ENCODE measurements around the gene ZCCHC24.
A peak's percentile ranks its signal among the peaks of the same experiment; 100 is the strongest.

The ZCCHC24 gene

DNA sequence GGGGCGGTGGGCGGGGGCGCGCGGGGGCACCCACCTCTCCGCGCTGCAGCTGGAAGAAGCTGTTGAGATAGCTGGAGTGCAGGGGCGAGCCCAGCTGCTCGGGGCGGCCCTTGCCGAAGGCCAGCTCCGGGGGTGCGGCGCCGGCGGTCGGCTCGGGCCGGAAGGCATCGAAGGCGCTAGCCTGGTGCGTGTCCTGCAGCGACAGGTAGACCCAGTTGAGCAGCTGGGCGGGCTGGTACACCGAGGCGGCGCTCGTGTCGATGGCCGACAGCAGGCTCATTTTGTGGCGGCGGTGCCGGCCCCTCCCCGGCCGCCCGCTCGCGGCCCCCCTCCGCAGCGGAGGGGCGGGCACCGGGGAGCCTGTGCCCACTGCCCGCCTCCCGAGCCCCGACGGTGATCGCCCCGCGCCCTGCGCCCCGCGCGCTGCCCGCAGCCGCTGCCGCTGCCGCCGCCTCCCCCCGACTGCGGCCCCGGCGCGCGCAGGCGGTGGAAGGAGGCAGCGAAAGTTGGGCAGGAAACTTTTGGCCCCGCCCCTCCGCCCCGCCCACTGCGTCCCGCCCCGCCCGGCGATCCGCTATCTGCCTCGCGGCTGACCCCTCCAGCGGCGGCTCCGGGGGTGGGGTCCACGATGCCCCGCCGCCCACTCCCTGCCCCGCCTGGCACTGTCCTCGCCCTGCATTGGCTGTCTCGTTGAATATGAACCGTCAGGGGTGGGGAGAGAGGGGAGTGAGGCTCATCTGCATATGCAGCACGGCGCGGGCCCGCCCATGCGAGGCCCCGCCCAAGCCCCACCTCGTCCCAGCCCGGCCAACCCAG, at the start of gene ZCCHC24:
Gene ZCCHC24 (minus strand): TSS at position 464 of the 816 bp plus-strand sequence. CDS start 184 bp downstream, at position 280.
- DNase-seq (ENCODE audit: low read depth) = peak; percentile 86

DNA sequence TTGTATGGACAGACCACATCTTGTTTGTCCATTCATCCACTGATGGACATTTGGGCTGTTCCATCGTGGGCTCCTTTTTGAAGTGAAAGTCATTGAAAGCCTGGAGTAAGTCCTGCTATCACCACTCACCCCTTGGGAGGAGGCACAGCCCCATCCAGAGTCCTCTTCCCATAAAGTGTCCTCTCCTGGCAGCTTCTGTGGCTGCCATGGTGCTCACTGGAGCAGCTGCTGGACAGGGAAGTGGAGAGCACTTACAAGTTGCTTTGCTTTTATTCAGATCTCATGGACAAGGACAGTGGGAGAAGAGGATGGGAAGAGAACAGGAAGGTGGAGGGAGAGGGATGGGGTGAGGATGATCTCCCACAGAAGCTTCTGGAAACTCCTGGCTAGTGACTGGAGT, 48.4 kb upstream of the ZCCHC24 start:
- DNase-seq (ENCODE audit: low read depth) = no peak

DNA sequence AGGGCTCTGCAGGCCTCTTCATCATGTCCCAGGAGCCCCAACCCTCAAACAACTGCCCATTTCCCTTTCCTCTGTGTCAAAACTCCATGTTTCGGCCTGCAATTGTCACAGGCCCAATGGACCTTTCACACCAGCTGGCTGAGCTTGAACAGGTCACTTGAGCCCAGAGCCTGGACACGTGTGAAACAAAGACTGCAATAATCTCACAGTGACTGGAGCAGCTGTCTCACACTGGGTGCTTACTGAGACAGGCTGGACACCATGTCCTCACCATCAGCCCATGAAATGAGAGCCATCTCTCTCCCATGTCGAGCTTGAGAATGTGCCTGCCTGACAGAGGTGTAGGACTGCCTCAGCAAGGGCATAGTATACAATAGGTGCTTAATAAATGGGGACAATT, 47.4 kb upstream of the ZCCHC24 start:
- no peak for DNase-seq (ENCODE audit: low read depth)

DNA sequence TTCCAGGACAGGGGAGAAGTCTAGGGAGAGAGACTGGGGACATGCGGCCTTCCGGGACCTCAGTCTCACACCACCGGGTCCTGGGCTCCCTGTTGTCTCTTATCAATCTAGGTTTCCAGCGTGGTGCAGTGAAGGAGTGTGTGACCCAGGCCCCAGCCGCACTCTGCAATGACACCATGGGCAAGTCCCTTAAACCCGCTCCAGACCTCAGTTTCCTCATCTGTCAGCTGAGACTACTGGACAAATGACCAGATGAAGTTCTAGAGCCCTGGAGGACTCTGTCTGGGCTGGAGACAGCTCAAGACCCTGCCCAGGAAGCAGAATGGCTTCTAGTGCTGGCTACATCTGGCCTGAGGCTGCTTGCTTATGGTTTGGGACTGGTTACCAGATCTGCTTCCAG, 46.8 kb upstream of the ZCCHC24 start:
- DNase-seq (ENCODE audit: low read depth) = no peak

DNA sequence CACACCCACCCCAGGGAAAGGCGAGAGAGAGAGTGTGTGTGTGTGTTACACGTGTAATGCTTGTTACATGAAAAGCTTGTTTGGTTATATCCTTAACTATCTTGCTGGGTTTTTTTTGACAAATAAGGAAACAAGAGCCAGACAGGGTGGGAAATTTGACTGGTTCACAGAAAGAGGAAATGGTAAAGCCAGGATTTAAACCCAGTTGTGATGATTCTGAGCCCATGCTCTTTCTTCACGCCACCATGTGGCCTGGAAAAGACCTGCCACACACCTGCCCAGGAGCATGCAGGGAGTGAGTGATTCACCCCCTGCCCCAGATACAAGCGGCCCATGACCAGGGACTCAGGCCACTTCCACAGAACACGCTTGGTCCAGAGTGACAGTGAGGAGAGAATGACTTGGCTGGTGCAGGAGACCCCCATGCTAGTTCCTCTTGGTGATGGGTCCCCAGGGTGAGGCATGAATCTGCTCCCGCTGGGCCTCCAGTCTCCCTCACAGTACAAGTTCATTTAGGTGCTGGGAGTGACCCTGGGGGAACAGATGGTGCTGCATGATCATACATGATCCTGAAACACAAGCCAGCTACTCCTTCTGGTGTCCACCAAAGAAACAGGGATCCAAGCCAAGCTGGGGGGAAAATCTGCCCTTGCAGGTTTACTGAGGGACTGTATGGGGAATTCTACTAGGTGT, 45.9 kb upstream of the ZCCHC24 start:
- DNase-seq (ENCODE audit: low read depth) = no peak

DNA sequence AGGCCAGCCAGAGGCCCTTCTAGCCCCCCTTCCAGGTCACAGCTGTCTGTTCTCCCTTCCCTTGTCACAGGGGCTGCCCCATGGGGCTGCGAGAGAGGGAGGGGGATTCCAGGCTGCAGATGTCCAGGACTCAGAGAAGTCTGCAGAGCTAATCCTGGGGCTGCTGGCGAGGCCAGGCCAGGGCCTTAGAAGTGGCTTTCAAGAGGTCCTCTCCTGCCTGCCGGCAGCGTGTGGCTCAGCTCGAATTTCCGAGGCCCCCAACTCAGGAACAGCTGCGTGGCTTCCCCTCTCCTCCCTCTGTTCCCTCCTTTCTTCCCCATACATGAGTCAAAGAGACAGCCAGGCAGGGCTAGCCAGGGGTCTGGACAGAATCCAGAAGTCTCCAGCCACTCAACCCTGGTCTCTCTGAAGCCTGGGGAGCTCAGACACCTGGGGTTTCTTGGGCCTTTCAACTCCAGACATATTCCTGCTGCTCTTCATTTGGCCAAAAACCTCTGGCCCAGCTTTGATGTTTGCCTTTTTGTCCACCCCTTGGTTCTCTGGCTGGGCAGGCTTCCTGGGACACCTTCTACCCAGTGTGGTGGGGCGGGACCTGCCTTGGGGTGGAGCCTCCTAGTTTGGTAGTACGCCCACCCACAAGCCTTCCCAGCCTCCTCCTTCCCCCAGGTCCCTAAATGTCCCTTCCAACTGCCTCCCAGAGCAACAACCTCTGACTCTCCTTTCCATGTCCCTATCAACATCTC, 45.1 kb upstream of the ZCCHC24 start:
- no peak for DNase-seq (ENCODE audit: low read depth)

DNA sequence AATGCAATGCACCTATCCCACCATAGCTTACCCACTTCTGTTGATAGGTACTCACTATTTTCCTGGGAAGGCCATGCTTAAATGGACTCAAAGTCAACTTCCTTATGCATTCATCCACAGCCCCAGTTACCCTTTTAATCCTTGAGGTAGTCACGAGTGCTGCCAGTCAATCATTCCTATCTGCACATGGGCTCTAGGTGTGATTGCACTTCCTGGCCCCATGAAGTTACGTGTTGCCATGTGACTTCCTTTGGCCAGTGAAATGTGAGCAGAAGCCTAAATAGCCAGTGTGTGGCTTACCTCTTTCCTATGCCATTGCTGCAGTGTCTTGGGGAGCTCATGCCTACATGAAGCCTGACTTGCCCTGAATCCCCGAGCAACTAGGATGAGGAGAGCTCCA, 43.4 kb upstream of the ZCCHC24 start:
- DNase-seq (ENCODE audit: low read depth) = no peak

DNA sequence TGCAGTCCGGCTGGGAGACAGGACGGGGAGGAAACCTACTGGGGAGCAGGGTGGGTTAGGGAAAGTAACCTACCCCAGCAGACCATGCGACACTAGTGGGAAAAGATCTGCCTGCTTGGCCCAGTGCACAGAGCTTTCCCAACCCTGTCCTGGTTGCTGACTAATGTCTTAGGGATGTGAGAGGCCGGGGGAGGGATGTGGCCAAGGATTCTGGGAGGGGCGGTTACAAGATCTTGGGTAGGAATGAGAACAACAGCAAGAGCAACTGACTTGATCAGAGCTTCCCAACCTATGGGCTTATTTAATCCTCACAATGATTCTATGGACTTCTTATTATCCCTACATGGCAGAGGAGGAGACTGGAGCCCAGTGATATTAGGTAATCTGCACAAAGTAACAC, 42.9 kb upstream of the ZCCHC24 start:
- peak; percentile 73 for DNase-seq (ENCODE audit: low read depth)

DNA sequence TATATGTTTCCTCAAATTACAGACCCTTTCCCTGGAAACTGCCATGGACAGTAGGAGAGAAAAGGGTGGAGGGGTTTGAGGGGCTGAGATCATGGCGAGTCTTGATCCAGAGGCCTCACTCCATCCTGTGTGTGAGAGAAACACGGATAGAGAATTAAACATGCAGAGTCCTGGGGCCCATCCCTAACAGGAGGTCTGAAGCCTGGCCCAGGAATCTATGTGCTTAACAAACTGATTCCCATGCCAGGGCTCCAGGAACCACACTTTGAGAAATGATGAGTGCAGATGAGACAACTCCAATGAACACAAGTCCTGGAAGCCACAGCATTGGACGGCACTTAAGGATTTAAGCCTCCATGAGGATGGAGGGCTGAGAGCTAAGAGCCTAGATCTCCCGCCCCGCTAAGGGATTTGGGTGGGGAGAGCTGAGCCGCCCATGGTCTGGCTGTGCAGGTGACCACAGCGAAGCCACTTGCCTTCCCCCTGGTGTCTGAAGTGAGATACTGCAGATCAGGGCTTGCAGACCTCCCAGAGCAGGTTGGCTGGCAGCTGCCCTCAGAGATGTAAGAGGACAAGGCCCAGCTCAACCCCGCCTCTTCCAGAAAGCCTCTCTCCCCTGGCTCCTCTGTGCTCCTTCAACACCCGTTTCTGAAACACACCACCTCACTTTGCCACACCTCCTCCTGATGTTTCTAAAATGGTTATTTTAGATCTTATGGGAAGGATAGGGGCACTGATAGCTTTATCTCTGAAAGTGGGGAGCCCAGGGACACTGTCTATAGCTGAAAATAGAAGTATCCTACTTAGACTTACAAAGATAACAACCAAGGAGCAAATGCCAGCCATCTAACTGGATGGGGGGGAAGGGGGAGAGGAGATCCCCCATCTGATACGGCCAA, 42.1 kb upstream of the ZCCHC24 start:
- DNase-seq (ENCODE audit: low read depth) = no peak

DNA sequence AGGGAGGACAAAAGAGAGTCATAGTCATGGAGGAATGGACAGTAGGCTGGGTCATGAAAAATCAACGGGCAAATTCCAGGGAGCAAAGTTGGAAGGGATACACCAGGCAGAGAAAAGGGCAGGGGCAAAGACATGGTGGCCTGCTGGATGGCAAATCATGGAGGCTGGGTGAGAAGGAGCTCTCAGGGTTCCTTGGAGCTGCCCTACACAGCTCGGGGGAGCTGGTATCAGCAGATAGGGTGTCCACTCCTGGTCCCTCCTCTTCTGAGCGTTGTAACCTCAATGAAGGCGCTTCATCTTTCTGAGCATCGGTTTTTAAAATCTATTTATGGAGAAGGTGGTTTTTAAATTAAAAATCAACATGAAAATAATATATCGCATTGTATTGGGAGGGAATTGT, 39.1 kb upstream of the ZCCHC24 start:
- DNase-seq (ENCODE audit: low read depth) = no peak

DNA sequence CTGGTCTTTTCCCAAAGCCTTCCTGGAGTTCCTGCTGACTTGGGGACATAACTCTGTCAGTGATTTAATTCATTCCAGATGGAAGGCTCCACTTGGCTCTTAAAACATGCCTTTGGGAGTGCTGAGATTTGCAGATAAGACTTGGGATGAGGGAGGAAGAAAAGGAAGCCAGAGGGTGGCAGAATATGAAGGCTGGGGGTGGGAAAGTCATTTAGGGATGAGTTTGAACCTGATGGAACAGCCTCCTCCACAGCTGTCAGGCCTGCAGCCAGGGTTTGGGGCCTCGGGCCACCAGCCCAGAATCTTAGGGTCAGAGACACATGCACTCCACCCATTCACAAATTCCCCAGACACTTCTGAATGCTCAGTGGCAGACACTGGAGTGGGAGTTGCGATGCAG, 38.5 kb upstream of the ZCCHC24 start:
- DNase-seq (ENCODE audit: low read depth) = no peak

DNA sequence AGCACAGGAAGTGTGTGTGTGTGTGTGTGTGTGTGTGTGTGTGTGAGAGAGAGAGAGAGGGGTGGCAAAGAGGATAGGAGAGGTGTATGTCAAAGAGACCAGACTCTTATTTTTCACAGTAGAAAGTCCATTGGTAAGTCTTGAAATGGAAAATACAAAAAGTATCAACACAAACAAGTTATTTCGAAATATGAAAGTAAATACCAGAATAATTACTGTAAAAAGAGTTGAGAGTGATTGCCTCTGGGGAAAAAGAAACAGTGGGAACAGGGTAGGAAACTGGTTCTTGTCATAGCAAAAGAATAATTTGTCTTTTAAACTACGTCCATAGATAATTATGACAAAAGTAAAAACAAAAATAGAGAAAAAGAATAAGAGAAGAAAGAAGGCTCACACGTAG, 37.9 kb upstream of the ZCCHC24 start:
- no peak for DNase-seq (ENCODE audit: low read depth)

DNA sequence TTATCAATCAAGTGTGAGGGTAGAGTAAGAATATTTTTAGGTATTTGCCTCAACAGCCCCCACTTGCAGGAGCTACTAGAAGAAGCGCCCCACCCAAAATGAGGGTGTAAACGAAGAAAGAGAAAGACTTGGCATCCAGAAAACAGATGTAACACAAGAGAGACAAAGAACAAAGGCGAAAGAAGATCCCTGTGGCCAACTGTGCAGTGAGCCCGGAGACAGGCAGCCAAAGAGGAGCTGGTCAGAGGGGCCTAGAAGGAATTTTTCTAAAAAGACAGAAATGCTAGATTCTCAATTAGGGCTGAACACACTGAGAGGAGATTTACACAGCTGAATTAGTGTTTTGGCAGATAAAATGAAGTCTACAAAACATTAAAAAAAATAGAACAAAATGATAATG, 37.3 kb upstream of the ZCCHC24 start:
- DNase-seq (ENCODE audit: low read depth) = no peak

DNA sequence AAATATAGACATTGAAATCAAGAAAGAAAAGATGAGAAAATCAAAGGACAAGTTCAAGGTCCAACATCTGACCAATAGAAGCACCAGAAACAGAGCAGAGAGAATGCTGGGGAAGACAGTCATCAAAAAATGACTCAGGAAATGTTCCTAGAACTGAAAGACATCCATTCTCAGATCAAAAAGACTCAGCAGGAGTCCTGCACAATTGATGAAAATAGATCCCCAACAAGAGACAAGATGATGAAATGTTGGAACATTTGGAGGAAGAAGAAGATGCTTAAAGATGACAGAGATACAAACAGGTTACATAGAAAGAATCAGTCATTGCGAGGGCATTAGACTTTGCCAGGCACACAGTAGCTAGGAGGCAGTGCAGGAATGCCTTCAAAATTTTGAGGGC, 36.9 kb upstream of the ZCCHC24 start:
- no peak for DNase-seq (ENCODE audit: low read depth)

DNA sequence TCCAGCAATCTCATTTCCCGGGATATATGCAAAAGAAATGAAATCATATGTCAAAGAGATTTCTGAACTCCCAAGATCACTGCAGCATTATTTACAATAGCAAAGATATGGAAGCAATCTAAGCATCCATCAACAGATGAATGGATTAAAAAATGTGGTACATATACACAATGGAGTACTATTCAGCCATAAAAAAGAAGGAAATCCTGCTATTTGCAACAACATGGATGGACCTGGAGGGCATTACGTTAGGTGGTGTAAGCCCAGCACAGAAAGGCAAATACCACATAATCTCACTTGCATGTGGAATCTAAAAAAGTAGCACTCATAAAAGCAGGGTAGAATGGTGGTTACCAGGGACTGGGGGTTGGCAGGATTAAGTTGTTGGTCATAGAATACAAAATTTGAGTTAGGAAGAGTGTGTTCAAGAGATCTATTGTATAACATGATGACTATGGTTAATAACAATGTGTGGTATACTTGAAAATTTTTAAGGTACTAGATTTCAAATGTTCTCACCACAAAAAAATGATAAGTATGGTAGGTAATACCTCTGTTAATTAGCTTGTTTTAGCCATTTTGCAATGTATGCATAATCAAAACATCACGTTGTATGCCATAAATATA, 34.0 kb upstream of the ZCCHC24 start:
- DNase-seq (ENCODE audit: low read depth) = no peak

DNA sequence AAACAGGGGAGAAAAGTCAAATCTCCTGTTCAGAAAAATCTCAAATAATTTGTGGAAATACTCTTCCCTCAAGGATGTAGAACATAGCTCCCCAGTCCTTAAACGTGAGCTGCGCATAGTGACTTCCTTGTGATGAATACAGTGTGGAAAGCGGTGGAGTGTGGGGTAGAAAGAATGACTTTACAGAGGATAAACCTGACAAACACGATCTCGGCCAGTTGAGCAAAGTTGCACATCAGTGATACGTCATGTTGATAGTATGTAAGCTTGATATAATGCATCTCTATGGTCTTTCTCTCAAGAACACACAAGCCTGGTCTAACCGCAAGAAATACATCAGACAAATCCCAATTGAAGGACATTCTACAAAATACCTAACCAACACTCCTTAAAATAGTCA, 32.0 kb upstream of the ZCCHC24 start:
- no peak for DNase-seq (ENCODE audit: low read depth)

DNA sequence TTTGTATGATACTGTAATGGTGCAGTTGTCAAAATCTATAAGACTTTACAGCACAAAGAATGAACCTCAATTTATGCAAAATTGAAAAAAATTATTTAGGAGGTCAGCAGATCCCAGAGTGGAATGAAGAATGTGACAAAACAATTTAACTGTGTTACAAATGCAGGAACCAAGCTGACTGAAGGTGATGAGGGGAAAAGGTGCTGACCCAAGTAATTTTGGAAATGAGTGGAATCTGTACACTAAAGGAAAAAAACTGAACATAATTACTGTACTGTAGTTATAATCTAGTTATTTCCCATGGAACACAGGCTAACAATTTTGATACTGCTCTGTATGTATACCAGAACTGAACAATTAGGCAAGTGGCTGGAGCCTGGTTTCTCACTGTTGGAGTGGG, 31.2 kb upstream of the ZCCHC24 start:
- no peak for DNase-seq (ENCODE audit: low read depth)

DNA sequence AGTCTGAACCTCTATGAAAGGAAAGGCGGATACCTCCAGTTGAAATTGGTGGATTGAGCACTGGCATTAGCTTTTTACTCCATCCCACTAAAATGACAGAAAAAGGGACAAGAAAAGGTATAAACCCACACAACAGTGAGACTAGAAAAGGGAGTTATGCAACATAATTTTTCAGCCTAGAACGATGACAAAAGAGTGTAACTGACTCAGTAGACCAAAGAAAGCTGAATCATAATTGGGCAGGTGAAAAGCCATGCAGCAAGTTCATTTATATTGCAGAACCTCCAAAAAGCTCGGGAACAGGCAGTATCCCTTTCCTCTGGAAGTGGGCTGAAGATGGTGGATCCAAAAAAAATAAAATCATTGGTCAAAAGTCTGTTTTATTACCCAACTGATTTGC, 30.5 kb upstream of the ZCCHC24 start:
- no peak for DNase-seq (ENCODE audit: low read depth)

DNA sequence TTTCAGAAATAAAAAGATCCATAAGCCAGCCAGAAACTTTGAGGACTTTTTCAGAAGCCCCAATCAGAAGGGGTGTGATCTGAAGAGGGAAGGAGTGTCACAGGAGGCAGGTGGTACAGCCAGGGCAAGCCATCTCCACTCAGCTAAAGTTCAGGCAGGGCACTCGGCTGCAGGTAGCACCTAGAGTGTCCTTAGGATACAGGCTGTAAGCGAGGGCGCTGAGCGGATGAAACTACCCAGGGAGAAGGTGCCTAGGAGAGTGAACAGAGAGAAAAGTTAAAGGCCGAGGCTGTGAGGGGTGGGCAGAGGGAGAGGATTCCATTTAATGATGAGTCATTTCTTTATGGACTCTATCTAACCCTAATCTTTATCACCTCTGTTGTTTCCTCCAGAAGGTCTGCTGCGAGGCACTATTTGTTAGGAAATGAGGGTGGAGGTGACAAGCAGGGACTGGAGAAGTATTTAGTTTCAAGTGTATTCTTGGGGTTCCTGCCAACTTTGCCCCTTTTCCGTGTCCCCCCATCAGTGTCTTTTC, 29.8 kb upstream of the ZCCHC24 start:
- no peak for DNase-seq (ENCODE audit: low read depth)

DNA sequence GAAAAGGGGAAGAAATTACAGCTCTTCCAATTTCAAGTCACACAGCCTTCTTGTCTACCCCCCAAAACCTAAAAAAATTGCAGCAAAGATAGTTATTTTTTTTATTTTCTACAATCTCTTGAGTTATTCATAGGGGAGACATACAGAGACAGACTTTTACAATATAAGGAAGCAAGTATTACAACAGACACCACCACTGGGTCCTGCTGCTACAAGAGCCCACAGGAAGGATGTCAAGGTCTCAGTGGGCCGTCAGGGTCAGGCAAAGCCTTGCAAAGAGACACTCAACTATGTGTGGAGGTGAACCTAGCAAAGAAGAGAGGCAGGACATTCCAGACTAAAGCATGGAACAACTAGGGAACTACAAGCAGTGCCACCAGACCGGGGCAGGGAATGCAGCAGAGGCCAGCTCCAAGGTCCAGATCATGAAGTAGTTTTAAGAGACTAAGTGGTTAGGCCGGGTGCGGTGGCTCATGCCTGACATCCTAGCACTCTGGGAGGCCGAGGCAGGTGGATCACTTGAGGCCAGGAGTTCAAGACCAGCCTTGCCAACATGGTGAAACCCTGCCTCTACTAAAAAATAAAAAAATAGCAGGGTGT, 28.2 kb upstream of the ZCCHC24 start:
- DNase-seq (ENCODE audit: low read depth) = no peak

DNA sequence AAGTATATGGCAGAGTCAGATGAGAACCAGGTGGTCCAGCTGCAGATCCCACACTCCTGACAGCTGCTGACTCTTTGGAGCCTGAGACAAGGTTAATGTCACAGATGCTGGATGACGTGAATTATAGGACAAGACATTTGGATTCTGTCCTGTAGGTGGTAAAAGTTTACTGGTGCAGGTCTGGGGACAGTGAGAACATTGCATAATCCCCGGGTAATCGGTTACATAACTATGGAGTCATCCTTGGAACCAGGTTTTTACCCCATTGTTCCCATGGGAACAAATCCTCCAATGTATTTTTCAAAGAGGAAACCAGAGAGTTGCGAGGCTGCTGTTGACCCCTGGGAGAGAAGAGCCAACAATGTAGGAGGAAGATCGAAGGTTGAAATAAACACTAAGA, 27.5 kb upstream of the ZCCHC24 start:
- no peak for DNase-seq (ENCODE audit: low read depth)
